Tibial nerve (tissue), 4 donors: ENCODE results near the gene SLC11A2. TPM values are rescaled to one million over a fixed set of nuclear protein-coding genes. Genes with fewer than 3 reads are reported as not detected.

Source experiments
- DNase-seq, 2 donors: peaks; one replicate each; pipeline ENCODE4 v3.0.0-alpha.2; 2019; ENCODE audit warnings: low spot score in 2 of 2
- H3K27ac ChIP-seq, 4 donors: fragments of 200-600 bp; sonication (generic) in 3 of 4; one replicate each; pipeline ENCODE4 v1.5.1; 2017 to 2019; ENCODE audit warnings: mild to moderate bottlenecking in 1 of 4
- H3K27me3 ChIP-seq, 2 donors: fragments of 200-600 bp; sonication (generic) in 1 of 2; one replicate each; pipeline versions ENCODE4 v1.5.1 to v1.6.0; 2017 to 2019
- H3K36me3 ChIP-seq, 3 donors: fragments of 200-600 bp; sonication (generic); one replicate each; pipeline ENCODE4 v1.5.1; 2018 to 2019
- H3K4me1 ChIP-seq, 4 donors: fragments of 200-600 bp; sonication (generic) in 3 of 4; one replicate each; pipeline ENCODE4 v1.5.1; 2017 to 2019
- H3K4me3 ChIP-seq, 4 donors: fragments of 200-600 bp; sonication (generic) in 3 of 4; one replicate each; pipeline ENCODE4 v1.5.1; 2017 to 2019; ENCODE audit warnings: mild to moderate bottlenecking in 1 of 4, moderate library complexity in 1 of 4
- H3K9me3 ChIP-seq, 4 donors: fragments of 200-600 bp; sonication (generic) in 3 of 4; one replicate each; pipeline ENCODE4 v1.5.1; 2017 to 2019
- CTCF ChIP-seq, 5 experiments: fragments of 200-600 bp in 3 of 5; fragments of 450-650 bp in 2 of 5; sonication (generic) in 3 of 5; IDR thresholded peaks; one replicate each; pipeline ENCODE4 v1.5.1; 2016 to 2019; ENCODE audit warnings: antibody characterized with exemption in 5 of 5, mild to moderate bottlenecking in 3 of 5, moderate library complexity in 2 of 5
- EP300 ChIP-seq, 2 donors: sonication (generic); formaldehyde crosslinking; IDR thresholded peaks; one replicate each; pipeline ENCODE4 v1.6.1; 2017; ENCODE audit warnings: antibody characterized with exemption in 2 of 2, mild to moderate bottlenecking in 1 of 2
- POLR2A ChIP-seq, 2 donors: fragments of 450-650 bp; IDR thresholded peaks; one replicate each; pipeline ENCODE4 v1.6.1; 2017; ENCODE audit warnings: antibody characterized with exemption in 2 of 2, mild to moderate bottlenecking in 2 of 2, moderate library complexity in 2 of 2
- WGBS, 2 donors: methylation state at CpG; one replicate each; pipeline ENCODE4 v1.1.5; 2018; 5-methylcytosine and 5-hydroxymethylcytosine counted together
- total RNA-seq, 4 donors: library from RNA; depleted of rRNA; stranded (reverse); fragments of >200 nt; gene quantifications; one replicate each; pipeline ENCODE4 v1.1.0, GENCODE V29; 2016

SLC11A2 gene
- total RNA-seq, 4 donors from 2014 or later: 44.0 to 81.9 (median 51.2) TPM

GRCh38 chr12:50999093-50999492 is 27.1 kb downstream of the SLC11A2 start:
- no peaks in the 10 kb centered on the region for H3K9me3 ChIP-seq
- no peak for TF ChIP-seq CTCF (IDR thresholded peaks at IDR 0.05)
- no peak for TF ChIP-seq POLR2A (IDR thresholded peaks at IDR 0.05)
- peak in 1 of 2 donors; percentile 32 for TF ChIP-seq EP300 (IDR thresholded peaks at IDR 0.05)
- DNase-seq: no peak
- no peaks in the 10 kb centered on the region for H3K27me3 ChIP-seq
- no peak overlapping the region for H3K4me3 ChIP-seq
- peaks cover 0 to 90% (median 27%) of the 10 kb centered on the region in 3 donors for H3K36me3 ChIP-seq
- H3K4me1 ChIP-seq: no peaks in the 10 kb centered on the region
- 85 to 86% methylated on average over 4 of the region's 4 CpGs for WGBS, 2 donors
- no peak overlapping the region for H3K27ac ChIP-seq

GRCh38 chr12:50992819-50993218 is 33.4 kb downstream of the SLC11A2 start:
- Histone ChIP-seq H3K27ac (no peak overlapping the region), H3K4me3 (no peak overlapping the region), H3K27me3 (no peaks in the 10 kb centered on the region), H3K36me3 (peaks cover 0 to 95% (median 27%) of the 10 kb centered on the region in 3 donors), H3K4me1 (peaks cover 0 to 4% (median 2%) of the 10 kb centered on the region in 4 donors), H3K9me3 (no peaks in the 10 kb centered on the region)
- TF ChIP-seq EP300 (IDR thresholded peaks at IDR 0.05): no peak
- no peak for TF ChIP-seq POLR2A (IDR thresholded peaks at IDR 0.05)
- no peak for TF ChIP-seq CTCF (IDR thresholded peaks at IDR 0.05)
- 13 to 15% methylated on average over 2 of the region's 2 CpGs for WGBS, 2 donors
- peak; percentile 24 to 30 for DNase-seq

GRCh38 chr12:50991291-50991690 is 34.9 kb downstream of the SLC11A2 start:
- TF ChIP-seq POLR2A (IDR thresholded peaks at IDR 0.05) (no peak), EP300 (IDR thresholded peaks at IDR 0.05) (peak in 1 of 2 donors; percentile 12)
- H3K36me3 ChIP-seq: peaks cover 0 to 82% (median 24%) of the 10 kb centered on the region in 3 donors
- H3K27ac ChIP-seq: no peak overlapping the region
- peaks cover 0 to 16% (median 6%) of the 10 kb centered on the region in 4 donors for H3K4me1 ChIP-seq
- no peak overlapping the region for H3K4me3 ChIP-seq
- H3K27me3 ChIP-seq: no peaks in the 10 kb centered on the region
- H3K9me3 ChIP-seq: no peaks in the 10 kb centered on the region
- 76 to 78% methylated on average over 6 of the region's 6 CpGs for WGBS, 2 donors
- DNase-seq: no peak

GRCh38 chr12:50990791-50991190 is 35.4 kb downstream of the SLC11A2 start:
- Histone ChIP-seq H3K4me1 (peaks cover 0 to 21% (median 11%) of the 10 kb centered on the region in 4 donors), H3K27ac (no peak overlapping the region), H3K27me3 (no peaks in the 10 kb centered on the region), H3K9me3 (no peaks in the 10 kb centered on the region), H3K36me3 (peaks cover 0 to 77% (median 22%) of the 10 kb centered on the region in 3 donors), H3K4me3 (no peak overlapping the region)
- 82 to 88% methylated on average over 3 of the region's 3 CpGs for WGBS, 2 donors
- no peak for DNase-seq
- TF ChIP-seq POLR2A (IDR thresholded peaks at IDR 0.05): no peak
- no peak for TF ChIP-seq EP300 (IDR thresholded peaks at IDR 0.05)
- TF ChIP-seq CTCF (IDR thresholded peaks at IDR 0.05): no peak

- Histone ChIP-seq H3K4me1 (peaks cover 0 to 27% (median 15%) of the 10 kb centered on the region in 4 donors), H3K36me3 (peaks cover 0 to 71% (median 22%) of the 10 kb centered on the region in 3 donors), H3K4me3 (no peak overlapping the region), H3K27me3 (no peaks in the 10 kb centered on the region), H3K27ac (no peak overlapping the region), H3K9me3 (no peaks in the 10 kb centered on the region)
- DNase-seq: no peak
- WGBS, 2 donors: 87 to 88% methylated on average over 4 of the region's 4 CpGs
- no peak for TF ChIP-seq POLR2A (IDR thresholded peaks at IDR 0.05)
These were observed 35.9 kb downstream of the SLC11A2 start for GRCh38 chr12:50990147-50990727.

- no peaks in the 10 kb centered on the region for H3K9me3 ChIP-seq
- TF ChIP-seq CTCF (IDR thresholded peaks at IDR 0.05) (no peak), POLR2A (IDR thresholded peaks at IDR 0.05) (no peak), EP300 (IDR thresholded peaks at IDR 0.05) (no peak)
- H3K4me3 ChIP-seq: no peak overlapping the region
- WGBS, 2 donors: 91 to 94% methylated on average over 5 of the region's 5 CpGs
- H3K27me3 ChIP-seq: no peaks in the 10 kb centered on the region
- H3K4me1 ChIP-seq: peaks cover 0 to 40% (median 24%) of the 10 kb centered on the region in 4 donors
- no peak overlapping the region for H3K27ac ChIP-seq
- DNase-seq: no peak
- H3K36me3 ChIP-seq: peaks cover 0 to 59% (median 12%) of the 10 kb centered on the region in 3 donors
These were observed 37.3 kb downstream of the SLC11A2 start for GRCh38 chr12:50988871-50989270.
